ENCODE results near the gene CACNA1E. TPM values are rescaled to one million over a fixed set of nuclear protein-coding genes. Genes with fewer than 3 reads are reported as not detected.

Gene CACNA1E
- total and polyA plus RNA-seq, 2 experiments from 2014 or later = 0.32 to 1.1 TPM

- Mint-ChIP-seq H3K9me3 (peaks cover 3% of the 10 kb centered on the region; the same call in 1 of the 3 replicates), H3K36me3 (ENCODE audit: low read depth) (no peaks in the 10 kb centered on the region), H3K27me3 (ENCODE audit: insufficient read depth, low read depth, poor library complexity) (no peaks in the 10 kb centered on the region), H3K4me1 (peaks cover 7% of the 10 kb centered on the region; the same call in 2 of the 3 replicates), H3K27ac (no peak overlapping the region), H3K4me3 (no peak overlapping the region)
- no peak for TF ChIP-seq ZNF462 (CRISPR knock-in tag; IDR thresholded peaks at IDR 0.05)
- TF ChIP-seq CREB1 (CRISPR knock-in tag; IDR thresholded peaks at IDR 0.05; ENCODE audit: low read depth) = no peak
- TF ChIP-seq JUNB (IDR thresholded peaks at IDR 0.05; ENCODE audit: unreplicated experiment) = no peak
- TF ChIP-seq ETS1 (IDR thresholded peaks at IDR 0.05) = no peak
- no peak for TF ChIP-seq STAT1 (IDR thresholded peaks at IDR 0.05; ENCODE audit: unreplicated experiment)
- TF ChIP-seq CTCF (conservative IDR thresholded peaks at IDR 0.05; ENCODE audit: low read depth in 2 of 2) = no peak
- no peak for TF ChIP-seq ZNF114 (CRISPR knock-in tag; IDR thresholded peaks at IDR 0.05)
- no peak for TF ChIP-seq EZH2phosphoT487 (IDR thresholded peaks at IDR 0.05; ENCODE audit: unreplicated experiment)
- TF ChIP-seq REST (IDR thresholded peaks at IDR 0.05; ENCODE audit: unreplicated experiment) = no peak
- TF ChIP-seq POLR2AphosphoS5 (IDR thresholded peaks at IDR 0.05; ENCODE audit: low read depth) = no peak
- no peak for TF ChIP-seq ZNF331 (CRISPR knock-in tag; IDR thresholded peaks at IDR 0.05; ENCODE audit: low read depth)
- TF ChIP-seq NANOG (IDR thresholded peaks at IDR 0.05; ENCODE audit: borderline replicate concordance) = no peak
- TF ChIP-seq EZH2 (IDR thresholded peaks at IDR 0.05; ENCODE audit: low read depth, unreplicated experiment) = no peak
- DNase-seq (ENCODE audit: low spot score) (no peak), ATAC-seq (peak; percentile 52)
- Histone ChIP-seq H3K9me2 (ENCODE audit: insufficient read depth) (no peaks in the 10 kb centered on the region), H3K4me2 (no peak overlapping the region), H3K4me3 (no peak overlapping the region), H4K20me1 (replicated peaks; ENCODE audit: insufficient read depth) (no peaks in the 10 kb centered on the region), H3K27ac (ENCODE audit: low read depth) (no peak overlapping the region), H3K36me3 (ENCODE audit: insufficient read depth) (no peaks in the 10 kb centered on the region), H3K4me1 (ENCODE audit: insufficient read depth) (peaks cover 6% of the 10 kb centered on the region), H3K27me3 (ENCODE audit: insufficient read depth) (no peaks in the 10 kb centered on the region), H3F3A (replicated peaks; ENCODE audit: low read depth) (no peaks in the 10 kb centered on the region), H2AFZ (no peak overlapping the region), H3K79me2 (replicated peaks; ENCODE audit: insufficient read depth) (no peaks in the 10 kb centered on the region)
These were observed 192.5 kb downstream of the CACNA1E start for GRCh38 chr1:181675918-181676190.
